ENCODE data around the gene SLC8A1. TPM values are rescaled to one million over a fixed set of nuclear protein-coding genes. Genes with fewer than 3 reads are reported as not detected.
A peak's percentile ranks its signal among the peaks of the same experiment; 100 is the strongest.

The SLC8A1 gene
- total RNA-seq, 4 donors from 2014 or later, result 22.8 to 65.5 (median 42.0) TPM

- WGBS, 2 donors (ENCODE audit: low coverage in 1 of 2), result 58 to 68% methylated on average over 1 of the region's 1 CpG
- in situ Hi-C loops (cut with MboI; ENCODE audit: low pct_ligation_motif_present in 1 of 4, low pct_unique_long_range_greater_than_20kb in 1 of 4, low sequenced_read_pairs in 3 of 4) (no loop called here), intact Hi-C loops (cut with DNase I; ENCODE audit: low total_unique reads) (no loop called here)
- H3K4me3 ChIP-seq, result no peak overlapping the region
- H3K27me3 ChIP-seq, result no peaks in the 10 kb centered on the region
- H3K27ac ChIP-seq, result no peak overlapping the region
- H3K9me3 ChIP-seq, result no peaks in the 10 kb centered on the region
- DNase-seq, result no peak
- TF ChIP-seq CTCF (IDR thresholded peaks at IDR 0.05), result no peak
- no peak for TF ChIP-seq EP300 (IDR thresholded peaks at IDR 0.05; ENCODE audit: low read depth)
- no peak for TF ChIP-seq POLR2AphosphoS5 (IDR thresholded peaks at IDR 0.05)
- H3K36me3 ChIP-seq, result no peaks in the 10 kb centered on the region
- H3K4me1 ChIP-seq, result no peaks in the 10 kb centered on the region
Observed at GRCh38 chr2:40210344-40210967, 241.4 kb downstream of the SLC8A1 start.

- TF ChIP-seq POLR2AphosphoS5 (IDR thresholded peaks at IDR 0.05) (no peak), EP300 (IDR thresholded peaks at IDR 0.05; ENCODE audit: low read depth) (no peak), POLR2A (IDR thresholded peaks at IDR 0.05) (no peak), CTCF (IDR thresholded peaks at IDR 0.05) (no peak)
- Histone ChIP-seq H3K36me3 (no peaks in the 10 kb centered on the region), H3K4me1 (no peaks in the 10 kb centered on the region), H3K27me3 (no peaks in the 10 kb centered on the region), H3K9me3 (no peaks in the 10 kb centered on the region), H3K27ac (no peak overlapping the region), H3K4me3 (no peak overlapping the region)
- in situ Hi-C loops (cut with MboI; ENCODE audit: low pct_ligation_motif_present in 1 of 4, low pct_unique_long_range_greater_than_20kb in 1 of 4, low sequenced_read_pairs in 3 of 4) (no loop called here), intact Hi-C loops (cut with DNase I; ENCODE audit: low total_unique reads) (no loop called here)
- DNase-seq, result no peak
Observed at GRCh38 chr2:40209761-40210160, 242.1 kb downstream of the SLC8A1 start.

GRCh38 chr2:40208463-40208862, 243.4 kb downstream of the SLC8A1 start:
- 84 to 100% methylated on average over 1 of the region's 1 CpG for WGBS, 2 donors (ENCODE audit: low coverage in 1 of 2)

GRCh38 chr2:40204268-40204667, 247.6 kb downstream of the SLC8A1 start:
- Histone ChIP-seq H3K4me3 (no peak overlapping the region), H3K9me3 (no peaks in the 10 kb centered on the region), H3K4me1 (peaks cover 0 to 9% (median 0%) of the 10 kb centered on the region in 4 donors), H3K27ac (peak overlapping the region in 1 of 4 donors; percentile 40), H3K27me3 (no peaks in the 10 kb centered on the region), H3K36me3 (no peaks in the 10 kb centered on the region)
- TF ChIP-seq CTCF (IDR thresholded peaks at IDR 0.05) (no peak), POLR2A (IDR thresholded peaks at IDR 0.05) (no peak), POLR2AphosphoS5 (IDR thresholded peaks at IDR 0.05) (no peak), EP300 (IDR thresholded peaks at IDR 0.05; ENCODE audit: low read depth) (no peak)
- 79 to 94% methylated on average over 3 to 4 of the region's 4 CpGs for WGBS, 2 donors (ENCODE audit: low coverage in 1 of 2)
- intact Hi-C loops (cut with DNase I; ENCODE audit: low total_unique reads), result no loop called here
- in situ Hi-C loops (cut with MboI; ENCODE audit: low pct_ligation_motif_present in 1 of 4, low pct_unique_long_range_greater_than_20kb in 1 of 4, low sequenced_read_pairs in 3 of 4), result no loop called here
- no peak for DNase-seq

More at GRCh38 chr2:40208463-40208862, 243.4 kb downstream of the SLC8A1 start:
- Histone ChIP-seq H3K27me3 (no peaks in the 10 kb centered on the region), H3K9me3 (no peaks in the 10 kb centered on the region), H3K27ac (peak overlapping the region in 1 of 4 donors; percentile 3), H3K36me3 (no peaks in the 10 kb centered on the region), H3K4me1 (peaks cover 0 to 3% (median 0%) of the 10 kb centered on the region in 4 donors), H3K4me3 (no peak overlapping the region)
- intact Hi-C loops (cut with DNase I; ENCODE audit: low total_unique reads) (no loop called here), in situ Hi-C loops (cut with MboI; ENCODE audit: low pct_ligation_motif_present in 1 of 4, low pct_unique_long_range_greater_than_20kb in 1 of 4, low sequenced_read_pairs in 3 of 4) (no loop called here)
- DNase-seq, result no peak
- TF ChIP-seq EP300 (IDR thresholded peaks at IDR 0.05; ENCODE audit: low read depth) (no peak), POLR2AphosphoS5 (IDR thresholded peaks at IDR 0.05) (no peak), CTCF (IDR thresholded peaks at IDR 0.05) (no peak), POLR2A (IDR thresholded peaks at IDR 0.05) (no peak)
